ENCODE measurements around the gene RPL13A.

RPL13A gene

DNA sequence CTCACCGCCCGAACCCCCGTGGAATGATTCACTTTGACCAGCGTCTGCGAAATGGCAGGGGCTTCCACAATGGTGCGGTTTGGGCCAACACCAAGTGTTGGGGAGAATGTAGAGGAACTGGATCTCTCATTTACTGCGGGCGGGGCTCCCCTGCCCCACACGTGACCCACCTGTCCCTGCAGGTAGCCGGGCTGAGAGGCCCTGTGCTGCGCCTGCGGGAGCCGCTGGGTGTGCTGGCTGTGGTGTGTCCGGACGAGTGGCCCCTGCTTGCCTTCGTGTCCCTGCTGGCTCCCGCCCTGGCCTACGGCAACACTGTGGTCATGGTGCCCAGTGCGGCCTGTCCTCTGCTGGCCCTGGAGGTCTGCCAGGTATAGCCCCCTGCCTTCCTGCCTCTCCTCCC lies 19.2 kb upstream of the RPL13A start:
- Histone ChIP-seq H3K36me3 (ENCODE audit: insufficient read depth, low read length) (peaks cover 4% of the 10 kb centered on the region), H4K20me1 (ENCODE audit: insufficient read depth, low read length) (no peaks in the 10 kb centered on the region), H3K27ac (ENCODE audit: low read depth, low read length, poor library complexity, severe bottlenecking) (no peak overlapping the region), H3K4me3 (ENCODE audit: low read depth, low read length, poor library complexity, severe bottlenecking) (no peak overlapping the region), H3K4me1 (ENCODE audit: insufficient read depth, low read length, severe bottlenecking) (peaks cover 24% of the 10 kb centered on the region), H2AFZ (ENCODE audit: low read length) (no peak overlapping the region), H3K27me3 (ENCODE audit: insufficient read depth, low read length) (no peaks in the 10 kb centered on the region), H3K9me2 (ENCODE audit: low read depth, low read length) (no peaks in the 10 kb centered on the region), H3K79me2 (ENCODE audit: insufficient read depth, low read length) (no peaks in the 10 kb centered on the region), H3K9me3 (ENCODE audit: low read length) (no peaks in the 10 kb centered on the region), H3K4me2 (ENCODE audit: low read length) (no peak overlapping the region), H3K9ac (ENCODE audit: low read length) (no peak overlapping the region), H3F3A (ENCODE audit: insufficient read depth, low read length) (no peaks in the 10 kb centered on the region)
- no peak for TF ChIP-seq EZH2 (IDR thresholded peaks at IDR 0.05; ENCODE audit: borderline replicate concordance, low read length)
- TF ChIP-seq, protein P1, sequence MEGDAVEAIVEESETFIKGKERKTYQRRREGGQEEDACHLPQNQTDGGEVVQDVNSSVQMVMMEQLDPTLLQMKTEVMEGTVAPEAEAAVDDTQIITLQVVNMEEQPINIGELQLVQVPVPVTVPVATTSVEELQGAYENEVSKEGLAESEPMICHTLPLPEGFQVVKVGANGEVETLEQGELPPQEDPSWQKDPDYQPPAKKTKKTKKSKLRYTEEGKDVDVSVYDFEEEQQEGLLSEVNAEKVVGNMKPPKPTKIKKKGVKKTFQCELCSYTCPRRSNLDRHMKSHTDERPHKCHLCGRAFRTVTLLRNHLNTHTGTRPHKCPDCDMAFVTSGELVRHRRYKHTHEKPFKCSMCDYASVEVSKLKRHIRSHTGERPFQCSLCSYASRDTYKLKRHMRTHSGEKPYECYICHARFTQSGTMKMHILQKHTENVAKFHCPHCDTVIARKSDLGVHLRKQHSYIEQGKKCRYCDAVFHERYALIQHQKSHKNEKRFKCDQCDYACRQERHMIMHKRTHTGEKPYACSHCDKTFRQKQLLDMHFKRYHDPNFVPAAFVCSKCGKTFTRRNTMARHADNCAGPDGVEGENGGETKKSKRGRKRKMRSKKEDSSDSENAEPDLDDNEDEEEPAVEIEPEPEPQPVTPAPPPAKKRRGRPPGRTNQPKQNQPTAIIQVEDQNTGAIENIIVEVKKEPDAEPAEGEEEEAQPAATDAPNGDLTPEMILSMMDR (IDR thresholded peaks at IDR 0.05; ENCODE audit: low read length), result no peak

DNA sequence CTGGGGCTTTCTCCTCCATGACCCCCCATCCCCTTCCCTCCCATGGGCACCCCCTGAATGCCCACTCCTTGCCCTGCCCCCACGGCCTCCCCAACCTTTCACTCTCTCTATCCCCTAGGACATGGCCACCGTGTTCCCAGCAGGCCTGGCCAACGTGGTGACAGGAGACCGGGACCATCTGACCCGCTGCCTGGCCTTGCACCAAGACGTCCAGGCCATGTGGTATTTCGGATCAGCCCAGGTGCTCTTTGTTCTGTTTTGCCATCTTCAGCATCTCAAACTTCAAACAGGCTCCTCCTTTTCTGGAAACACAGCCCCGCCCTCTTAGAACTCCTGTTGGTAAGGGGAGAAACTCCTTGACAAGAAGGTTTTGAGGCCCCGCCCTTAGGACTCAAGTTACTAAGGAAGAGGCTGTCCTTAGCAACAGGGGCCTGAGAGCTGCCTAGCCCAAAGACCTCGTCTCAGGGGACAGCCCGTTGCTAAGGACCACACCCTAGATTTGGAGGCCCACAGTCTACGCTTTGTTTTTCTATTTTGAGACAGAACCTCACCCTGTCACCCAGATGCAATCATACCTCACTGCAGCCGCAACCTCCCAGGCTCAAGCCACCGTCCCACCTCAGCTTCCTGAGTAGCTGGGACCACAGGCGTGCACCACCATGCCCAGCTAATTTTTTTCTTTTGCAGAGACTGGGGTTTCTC lies 18.5 kb upstream of the RPL13A start:
- peaks cover 31% of the 10 kb centered on the region for H3K4me1 ChIP-seq (ENCODE audit: insufficient read depth, low read length, severe bottlenecking)

DNA sequence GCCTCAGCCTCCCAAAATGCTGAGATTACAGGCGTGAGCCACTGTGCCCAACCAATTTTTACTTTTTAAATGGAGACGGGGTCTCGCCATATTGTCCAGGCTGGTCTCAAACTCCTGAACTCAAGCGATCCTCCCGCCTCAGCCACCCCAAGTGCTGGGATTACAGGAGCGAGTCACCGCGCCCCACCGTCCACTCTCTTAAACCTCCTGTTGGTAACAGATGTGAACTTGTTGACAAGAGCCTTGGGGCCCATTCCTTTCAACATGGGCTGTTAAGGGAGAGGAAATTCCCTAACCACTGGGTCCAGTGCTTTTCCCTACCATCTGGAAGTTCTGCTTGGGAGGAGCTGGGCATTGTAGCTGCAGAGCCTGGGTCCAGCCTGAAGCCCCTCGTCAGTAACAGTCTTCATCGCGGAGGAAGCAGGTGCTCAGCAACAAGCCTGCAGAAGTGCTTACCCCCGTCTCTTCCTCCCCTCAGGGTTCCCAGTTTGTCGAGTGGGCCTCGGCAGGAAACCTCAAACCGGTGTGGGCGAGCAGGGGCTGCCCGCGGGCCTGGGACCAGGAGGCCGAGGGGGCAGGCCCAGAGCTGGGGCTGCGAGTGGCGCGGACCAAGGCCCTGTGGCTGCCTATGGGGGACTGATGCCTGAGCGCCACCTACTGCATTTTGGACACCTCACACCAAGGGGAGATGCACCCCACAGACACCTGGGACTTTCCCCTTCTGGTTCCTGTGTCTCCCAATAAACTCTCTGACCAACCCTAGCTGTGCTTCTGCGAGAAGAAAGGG lies 17.4 kb upstream of the RPL13A start:
- Histone ChIP-seq H3F3A (ENCODE audit: insufficient read depth, low read length) (no peaks in the 10 kb centered on the region), H3K79me2 (ENCODE audit: insufficient read depth, low read length) (no peaks in the 10 kb centered on the region), H3K4me2 (ENCODE audit: low read length) (no peak overlapping the region), H2AFZ (ENCODE audit: low read length) (no peak overlapping the region), H3K9me2 (ENCODE audit: low read depth, low read length) (no peaks in the 10 kb centered on the region), H3K27me3 (ENCODE audit: insufficient read depth, low read length) (no peaks in the 10 kb centered on the region), H3K9me3 (ENCODE audit: low read length) (no peaks in the 10 kb centered on the region), H3K4me1 (ENCODE audit: insufficient read depth, low read length, severe bottlenecking) (peaks cover 38% of the 10 kb centered on the region), H4K20me1 (ENCODE audit: insufficient read depth, low read length) (no peaks in the 10 kb centered on the region), H3K4me3 (ENCODE audit: low read depth, low read length, poor library complexity, severe bottlenecking) (no peak overlapping the region), H3K36me3 (ENCODE audit: insufficient read depth, low read length) (peaks cover 4% of the 10 kb centered on the region), H3K27ac (ENCODE audit: low read depth, low read length, poor library complexity, severe bottlenecking) (peak overlapping the region; percentile 21), H3K9ac (ENCODE audit: low read length) (no peak overlapping the region)
- TF ChIP-seq, protein P1 (IDR thresholded peaks at IDR 0.05; ENCODE audit: low read length), result peak; percentile 78
- no peak for TF ChIP-seq EZH2 (IDR thresholded peaks at IDR 0.05; ENCODE audit: borderline replicate concordance, low read length)

More for the DNA sequence above, 18.5 kb upstream of the RPL13A start:
- Histone ChIP-seq H3K36me3 (ENCODE audit: insufficient read depth, low read length) (peaks cover 4% of the 10 kb centered on the region), H3F3A (ENCODE audit: insufficient read depth, low read length) (no peaks in the 10 kb centered on the region), H3K27me3 (ENCODE audit: insufficient read depth, low read length) (no peaks in the 10 kb centered on the region), H3K9me3 (ENCODE audit: low read length) (no peaks in the 10 kb centered on the region), H4K20me1 (ENCODE audit: insufficient read depth, low read length) (no peaks in the 10 kb centered on the region), H3K4me2 (ENCODE audit: low read length) (no peak overlapping the region), H3K27ac (ENCODE audit: low read depth, low read length, poor library complexity, severe bottlenecking) (peak overlapping the region; percentile 57), H3K79me2 (ENCODE audit: insufficient read depth, low read length) (no peaks in the 10 kb centered on the region), H3K9me2 (ENCODE audit: low read depth, low read length) (no peaks in the 10 kb centered on the region), H3K9ac (ENCODE audit: low read length) (no peak overlapping the region), H3K4me3 (ENCODE audit: low read depth, low read length, poor library complexity, severe bottlenecking) (no peak overlapping the region), H2AFZ (ENCODE audit: low read length) (no peak overlapping the region)
- TF ChIP-seq, protein P1 (IDR thresholded peaks at IDR 0.05; ENCODE audit: low read length), result no peak
- no peak for TF ChIP-seq EZH2 (IDR thresholded peaks at IDR 0.05; ENCODE audit: borderline replicate concordance, low read length)
